ENCODE data around the gene TBC1D2B. TPM values are rescaled to one million over a fixed set of nuclear protein-coding genes. Genes with fewer than 3 reads are reported as not detected.

The TBC1D2B gene
- polyA plus RNA-seq, 1 donor: 26.7 TPM

DNA sequence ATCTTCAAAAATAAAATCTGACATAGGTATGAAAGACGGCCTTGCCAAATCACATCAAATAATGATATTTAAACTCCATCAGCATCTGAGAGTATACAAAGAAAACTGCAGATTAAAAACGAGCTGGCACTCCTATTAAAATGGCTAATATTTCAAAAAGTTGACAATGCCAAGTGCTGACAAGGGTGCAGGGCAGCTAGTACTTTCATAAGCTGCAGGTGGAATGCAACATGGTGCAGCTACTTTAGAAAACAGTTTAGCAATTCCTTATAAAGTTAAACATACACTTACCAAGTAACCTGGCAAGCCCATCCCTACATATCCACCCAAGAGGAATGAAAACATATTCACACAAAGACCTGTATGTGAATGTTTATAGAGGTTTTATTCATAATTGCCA lies 23.0 kb downstream of the TBC1D2B start:
- DNase-seq: no peak

DNA sequence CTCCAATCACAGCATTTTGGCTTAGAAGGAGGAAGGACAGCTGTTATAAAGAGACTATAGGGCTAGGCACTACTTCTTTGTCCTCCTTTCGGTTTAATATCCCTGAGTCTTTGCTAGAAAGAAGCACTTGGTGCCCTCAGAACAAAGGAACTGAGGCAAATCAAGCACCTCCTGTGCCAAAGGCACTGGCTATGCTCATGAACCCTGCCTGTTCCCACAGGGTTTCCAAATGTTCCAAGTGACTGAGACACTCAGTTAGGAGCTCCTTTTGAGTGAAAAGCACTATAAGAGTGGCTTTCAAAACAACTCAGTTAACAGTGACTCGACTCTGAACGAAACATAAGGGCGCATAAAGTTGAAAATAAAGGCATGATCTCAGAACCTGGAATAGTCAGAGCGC lies 25.0 kb downstream of the TBC1D2B start:
- DNase-seq: no peak

DNA sequence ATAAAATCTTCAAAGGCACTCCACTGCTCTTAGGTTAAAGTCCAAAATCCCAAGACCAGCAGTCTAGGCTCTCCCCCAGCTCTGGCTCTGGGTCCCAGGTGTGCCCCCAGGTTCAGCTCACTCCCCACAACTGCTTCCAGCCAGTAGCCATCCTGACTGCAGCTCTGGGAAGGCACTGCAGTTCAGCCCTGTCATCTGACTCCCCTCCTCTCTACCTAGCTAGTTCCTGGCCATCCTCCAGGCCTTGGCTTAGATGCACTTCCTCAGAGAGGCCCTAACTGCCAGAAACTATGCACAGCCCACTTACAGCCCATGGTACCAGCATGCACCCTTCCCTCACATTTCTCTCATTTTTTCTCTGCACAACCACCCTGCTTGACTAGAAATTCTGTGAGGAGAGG lies 25.5 kb downstream of the TBC1D2B start:
- no peak for DNase-seq

DNA sequence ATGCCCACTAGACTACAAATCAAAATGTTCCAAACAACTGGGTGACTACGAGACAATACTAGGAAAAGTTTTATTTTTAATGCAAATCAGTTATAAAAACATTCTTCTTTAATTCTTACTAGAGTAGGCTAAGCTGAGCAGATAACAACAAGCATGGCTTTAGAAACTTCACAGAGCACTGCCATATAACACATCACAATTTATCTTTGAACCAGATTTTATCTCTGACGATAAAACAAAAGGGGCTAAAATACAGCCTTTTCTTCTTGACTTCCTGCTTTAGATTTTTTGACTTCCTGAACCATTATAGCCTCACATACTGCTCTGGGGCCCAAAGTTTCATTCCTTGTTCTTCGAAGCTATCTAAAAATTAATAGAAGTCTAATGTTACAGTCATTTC lies 25.9 kb downstream of the TBC1D2B start:
- DNase-seq: no peak

DNA sequence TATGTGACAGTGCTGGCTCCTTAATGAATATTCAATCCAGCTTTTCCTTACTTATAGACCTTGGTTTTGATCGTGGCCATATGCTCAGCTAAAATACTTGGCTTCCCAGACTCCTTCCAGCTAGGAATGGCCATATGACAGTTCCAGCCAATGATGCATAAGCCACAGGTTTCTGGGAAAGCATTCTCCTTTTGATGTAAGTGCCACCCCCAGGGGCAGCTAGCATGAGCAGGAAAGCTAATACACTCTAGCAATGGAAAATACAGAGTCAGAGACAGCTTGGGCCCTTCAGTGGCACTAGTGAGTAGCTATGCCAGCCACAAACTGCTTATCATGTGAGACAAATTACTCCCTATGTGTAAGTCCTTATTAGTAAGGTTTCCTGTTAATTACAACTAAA lies 26.7 kb downstream of the TBC1D2B start:
- no peak for DNase-seq

DNA sequence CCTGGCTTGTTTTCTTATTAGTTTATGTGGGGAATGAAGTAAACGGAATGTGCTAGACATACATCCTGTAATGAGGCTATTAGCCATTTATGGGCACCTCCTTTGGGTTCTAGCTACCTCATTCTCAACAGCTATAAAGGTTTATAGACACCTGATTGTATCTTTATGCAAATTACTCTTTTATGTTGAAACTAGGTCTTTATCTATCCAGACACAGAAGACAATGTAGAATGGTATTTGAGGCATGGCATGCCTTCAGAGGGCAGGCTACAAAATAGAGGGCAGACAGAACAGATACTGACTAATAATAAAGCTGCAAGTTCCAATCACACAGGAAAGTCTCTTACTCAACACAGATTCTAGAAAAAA lies 27.1 kb downstream of the TBC1D2B start:
- no peak for DNase-seq

DNA sequence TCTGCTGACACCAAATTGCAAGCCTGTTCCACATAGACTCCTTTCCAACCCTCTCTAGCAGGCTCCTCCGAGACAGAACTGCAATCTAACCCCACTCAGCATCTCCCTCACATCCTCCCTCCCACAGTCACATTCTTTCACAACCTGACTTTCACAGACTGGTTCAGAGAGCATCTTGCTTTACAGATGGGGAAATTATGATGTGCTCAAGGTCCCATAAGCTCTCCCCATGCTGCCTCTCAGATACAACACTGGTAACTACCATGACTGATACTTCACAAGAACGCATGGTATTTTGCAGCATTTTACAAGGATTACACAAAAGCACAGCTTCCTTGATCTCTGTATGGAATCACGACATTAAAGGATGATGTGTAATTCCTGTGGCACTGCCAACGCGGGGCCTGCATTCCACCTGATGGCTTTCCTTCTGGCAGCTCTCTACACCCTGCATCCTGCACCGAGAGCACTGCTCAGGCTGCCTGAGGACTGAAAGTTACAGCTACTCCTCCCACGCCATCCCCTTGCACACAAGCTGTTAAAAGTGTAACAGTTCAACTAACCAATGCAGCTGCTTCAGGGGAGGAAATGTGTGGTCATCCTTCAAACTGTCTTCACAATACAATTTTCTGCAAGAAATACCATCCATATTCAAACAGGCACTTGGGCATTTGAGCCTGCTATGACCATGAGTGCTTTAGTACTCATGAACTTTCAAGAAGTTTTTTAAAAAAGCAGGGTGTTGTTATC lies 27.6 kb downstream of the TBC1D2B start:
- no peak for DNase-seq

GRCh38 chr15:78048628-78048920 lies 28.9 kb downstream of the TBC1D2B start:
- DNase-seq: peak; percentile 76

- peak; percentile 88 for DNase-seq
Observed at GRCh38 chr15:78047761-78048627, 29.5 kb downstream of the TBC1D2B start.

GRCh38 chr15:78046796-78047341 lies 30.6 kb downstream of the TBC1D2B start:
- DNase-seq: no peak

- no peak for DNase-seq
Observed at GRCh38 chr15:78045189-78045588, 32.3 kb downstream of the TBC1D2B start.

- DNase-seq: no peak
Observed at GRCh38 chr15:78044407-78045155, 32.9 kb downstream of the TBC1D2B start.

- no peak for DNase-seq
Observed at GRCh38 chr15:78041946-78042345, 35.6 kb downstream of the TBC1D2B start.

DNA sequence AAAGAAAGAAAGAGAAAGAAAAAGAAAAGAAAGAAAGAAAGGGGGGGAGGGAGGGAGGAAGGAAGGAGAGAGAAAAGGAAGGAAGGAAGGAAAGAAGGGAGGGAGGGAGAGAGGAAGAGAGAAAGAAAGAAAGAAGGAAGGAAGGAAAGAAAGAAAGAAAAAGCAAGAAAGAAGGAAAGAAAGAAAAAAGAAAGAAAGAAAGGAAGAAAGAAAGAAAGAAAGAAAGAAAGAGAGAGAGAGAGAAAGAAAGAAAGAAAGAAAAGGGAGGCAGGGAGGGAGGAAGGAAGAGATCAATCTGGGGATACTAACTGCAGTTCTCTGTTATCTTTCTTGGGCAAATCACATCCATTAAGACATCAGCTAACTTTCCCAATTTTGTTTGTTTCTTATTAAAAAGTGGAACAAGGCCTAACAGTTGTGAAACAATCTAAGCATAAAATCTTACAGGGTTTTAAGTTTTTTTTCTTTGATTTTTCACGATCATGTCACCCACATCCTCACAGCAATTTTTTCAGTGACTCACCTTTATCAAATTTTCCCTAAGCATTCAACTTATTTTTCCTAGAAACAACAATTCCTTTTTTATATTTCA lies 36.8 kb downstream of the TBC1D2B start:
- DNase-seq: no peak

- DNase-seq: no peak
Observed at GRCh38 chr15:78038585-78039247, 38.8 kb downstream of the TBC1D2B start.

DNA sequence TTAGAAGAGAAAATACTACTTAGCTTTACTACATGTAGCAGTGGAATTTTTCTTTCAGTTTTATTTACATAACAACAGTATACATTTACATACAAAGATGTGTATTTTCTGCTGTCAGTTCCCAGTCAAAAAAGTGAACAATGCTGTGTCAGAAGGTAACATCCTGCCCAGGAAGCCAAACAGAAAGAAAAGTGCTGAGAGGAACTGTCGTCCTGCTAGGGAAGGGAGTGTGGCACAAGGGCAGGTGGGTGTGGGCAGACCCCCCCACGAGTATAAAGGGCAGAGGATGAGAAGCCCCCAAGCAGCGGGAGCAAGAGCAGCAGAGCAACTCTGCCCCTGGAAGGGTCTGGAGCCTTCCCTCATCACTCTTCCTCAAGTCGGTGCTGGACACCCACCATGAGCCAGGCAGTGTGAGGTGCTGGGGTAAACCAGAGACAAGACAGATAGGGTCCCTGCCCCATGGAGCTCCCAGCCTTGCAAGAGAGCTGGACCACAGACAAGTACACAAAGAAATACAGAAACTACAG lies 39.7 kb downstream of the TBC1D2B start:
- DNase-seq: no peak

DNA sequence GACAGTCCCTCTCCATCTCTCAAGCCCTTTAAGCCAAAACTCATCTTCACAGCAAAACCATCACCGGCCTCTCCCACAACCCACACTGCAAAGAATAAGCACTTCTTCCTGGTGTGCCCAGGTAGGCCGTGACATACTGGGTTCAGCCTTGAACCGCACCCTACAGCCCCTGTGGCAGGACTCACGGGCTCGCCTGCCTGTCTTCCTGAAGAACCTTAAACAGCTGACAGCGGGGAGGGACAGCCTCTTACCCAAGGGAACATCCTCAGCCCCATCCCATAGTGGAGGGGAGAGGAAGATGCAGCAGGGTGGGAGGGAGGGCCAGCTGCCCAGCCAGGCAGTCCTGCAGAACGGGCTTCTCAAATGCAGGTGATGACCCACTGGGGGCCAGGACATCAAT lies 40.2 kb downstream of the TBC1D2B start:
- no peak for DNase-seq

GRCh38 chr15:78035861-78036476 lies 41.5 kb downstream of the TBC1D2B start:
- DNase-seq: no peak

DNA sequence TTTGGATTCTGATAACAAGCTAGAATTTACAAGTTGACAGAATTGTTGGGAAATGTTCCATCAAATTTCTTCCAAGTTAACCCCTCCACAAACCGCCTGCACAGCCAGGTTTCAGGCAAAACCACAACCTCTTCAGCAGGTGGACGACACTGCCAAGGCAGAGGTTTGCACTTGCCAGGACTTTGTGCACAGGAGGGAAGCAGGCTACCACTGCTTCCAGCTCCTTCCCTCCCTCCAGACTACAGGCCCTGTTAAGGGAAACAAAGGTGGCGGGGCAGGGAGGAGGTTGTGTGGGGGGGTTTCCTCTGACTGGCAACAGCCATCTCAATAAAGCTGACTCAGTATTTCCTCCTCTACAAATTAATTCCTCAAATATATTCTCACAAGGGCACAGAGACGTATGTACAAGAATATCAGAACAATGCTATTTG lies 42.2 kb downstream of the TBC1D2B start:
- no peak for DNase-seq

GRCh38 chr15:78034495-78035191 lies 42.9 kb downstream of the TBC1D2B start:
- no peak for DNase-seq

DNA sequence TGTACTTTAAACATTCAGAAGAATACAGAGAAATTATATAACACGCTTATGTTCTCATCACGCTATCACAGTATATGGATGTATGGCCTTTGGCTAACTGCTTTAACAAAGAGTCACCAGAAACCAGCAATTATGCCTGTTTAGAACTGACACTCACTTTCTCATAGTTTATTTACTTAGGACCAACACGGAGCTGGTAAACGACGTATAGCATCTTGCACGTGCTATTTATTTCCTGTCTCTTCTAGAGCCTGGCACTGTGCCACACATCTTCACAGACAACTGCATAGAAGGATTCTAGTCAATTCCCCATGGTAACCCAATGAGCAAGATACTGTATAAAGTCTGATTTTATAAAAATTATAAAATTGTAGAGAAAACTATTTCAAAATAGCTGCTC lies 43.6 kb downstream of the TBC1D2B start:
- no peak for DNase-seq
